Posterior cingulate gyrus (tissue), 11 donors: ENCODE results near the gene MASP2.
A peak's percentile ranks its signal among the peaks of the same experiment; 100 is the strongest.
"Not testable (repeated sequence)": the region's sequence is repeated elsewhere in the genome, so short reads cannot be mapped to it uniquely, and the experiment has no call there.

Experiments
- DNase-seq, 10 donors: peaks; one replicate each; pipeline versions ENCODE4 v3.0.0 to v3.0.0-alpha.2; 2020 to 2021; ENCODE audit warnings: mixed read lengths in 3 of 10
- intact Hi-C: fragments of 100-400 bp; cut with DNase I; formaldehyde crosslinking; loops from one replicate; pipeline ENCODE4 v1.15.1; 2023

MASP2 gene

GRCh38 chr1:11042065-11042464 is 5.0 kb downstream of the MASP2 start:
- intact Hi-C loops, result no loop called here
- DNase-seq, result no peak

GRCh38 chr1:11041048-11041447 is 6.0 kb downstream of the MASP2 start:
- DNase-seq, result no peak
- intact Hi-C loops, result no loop called here

- intact Hi-C loops, DNase-seq: not testable (repeated sequence)
These were observed 7.0 kb downstream of the MASP2 start for GRCh38 chr1:11040105-11040429.

- intact Hi-C loops, result no loop called here
- no peak for DNase-seq
These were observed 7.5 kb downstream of the MASP2 start for GRCh38 chr1:11039351-11040104.

- intact Hi-C loops, result loop anchor here (2.0 kb wide), 1 partner anchor 607 kb away; no protein-coding TSS in a partner anchor
These were observed 9.3 kb downstream of the MASP2 start for GRCh38 chr1:11037740-11038182.

GRCh38 chr1:11037019-11037739 is 9.9 kb downstream of the MASP2 start:
- intact Hi-C loops, result loop anchor here (2.0 kb wide), 1 partner anchor 608 kb away; no protein-coding TSS in a partner anchor
- not testable (repeated sequence) for DNase-seq

More at GRCh38 chr1:11037740-11038182, 9.3 kb downstream of the MASP2 start:
- peak; percentile 81 to 98 (median 92) for DNase-seq

- DNase-seq, result peak in 2 of 10 donors; percentile 10 to 48
- intact Hi-C loops, result no loop called here
These were observed 15.3 kb downstream of the MASP2 start for GRCh38 chr1:11031624-11032262.

GRCh38 chr1:11030865-11031264 is 16.2 kb downstream of the MASP2 start:
- intact Hi-C loops, result no loop called here
- DNase-seq, result no peak

- intact Hi-C loops, result no loop called here
- no peak for DNase-seq
These were observed 19.0 kb downstream of the MASP2 start for GRCh38 chr1:11028018-11028417.

- DNase-seq, result no peak
- intact Hi-C loops, result no loop called here
These were observed 19.7 kb downstream of the MASP2 start for GRCh38 chr1:11027316-11027715.

- intact Hi-C loops, result no loop called here
- no peak for DNase-seq
These were observed 20.1 kb downstream of the MASP2 start for GRCh38 chr1:11026903-11027302.

GRCh38 chr1:11026052-11026451 is 21.0 kb downstream of the MASP2 start:
- intact Hi-C loops, result no loop called here
- DNase-seq, result no peak

- intact Hi-C loops, result no loop called here
- no peak for DNase-seq
These were observed 21.4 kb downstream of the MASP2 start for GRCh38 chr1:11025618-11026017.

GRCh38 chr1:11024874-11025203 is 22.2 kb downstream of the MASP2 start:
- intact Hi-C loops, result no loop called here
- no peak for DNase-seq

GRCh38 chr1:11024154-11024873 is 22.7 kb downstream of the MASP2 start:
- intact Hi-C loops, result no loop called here
- no peak for DNase-seq

GRCh38 chr1:11023201-11023600 is 23.8 kb downstream of the MASP2 start:
- DNase-seq, result no peak
- intact Hi-C loops, result no loop called here

- DNase-seq, result no peak
- intact Hi-C loops, result no loop called here
These were observed 27.1 kb downstream of the MASP2 start for GRCh38 chr1:11019971-11020370.

- intact Hi-C loops, DNase-seq: not testable (repeated sequence)
These were observed 27.7 kb downstream of the MASP2 start for GRCh38 chr1:11019358-11019757.

- DNase-seq, result no peak
- intact Hi-C loops, result no loop called here
These were observed 33.9 kb downstream of the MASP2 start for GRCh38 chr1:11013160-11013531.

- intact Hi-C loops, result no loop called here
- DNase-seq, result peak; percentile 84 to 98 (median 87)
These were observed 34.5 kb downstream of the MASP2 start, which contains the start of gene TARDBP for GRCh38 chr1:11012260-11013159. Gene TARDBP (plus strand): TSS chr1:11012654. CDS start chr1:11013728, 1,074 bp downstream.
